Measurements from ENCODE around the gene SLC38A2. TPM values are rescaled to one million over a fixed set of nuclear protein-coding genes. Genes with fewer than 3 reads are reported as not detected.

Gene SLC38A2
- total RNA-seq, result 100 to 1,000 TPM; 116 to 264 TPM

- peaks cover 0 to 4% of the 10 kb centered on the region in 2 donors for H3K36me3 ChIP-seq
- H3K27ac ChIP-seq, result peak within 1 kb of the TSS; percentile 98 to 99
- H3K9me3 ChIP-seq, result no peaks in the 10 kb centered on the region
- peak within 1 kb of the TSS; percentile 97 to 98 for H3K4me3 ChIP-seq
- H3K4me1 ChIP-seq (replicated peaks), result peaks cover 4% of the 10 kb centered on the region
- H3K27me3 ChIP-seq (replicated peaks; ENCODE audit: insufficient read depth), result no peaks in the 10 kb centered on the region
- peak; percentile 98 for DNase-seq (ENCODE audit: low spot score)
- WGBS, result under 1% methylated on average over 48 of the region's 48 CpGs
- intact Hi-C loops (cut with DNase I), result loop anchor here (2.0 to 5.0 kb wide), 3 partner anchors 288 to 645 kb away; partner anchors contain the start of genes ARID2 and SCAF11
- TF ChIP-seq POLR2A (IDR thresholded peaks at IDR 0.05) (peak; percentile 97), POLR2AphosphoS5 (IDR thresholded peaks at IDR 0.05) (peak; percentile 95), CTCF (IDR thresholded peaks at IDR 0.05) (peak in 2 of 4 experiments; percentile 12 to 14)
Observed at GRCh38 chr12:46372544-46373300, at the start of gene SLC38A2. TSS of gene SLC38A2 (minus strand) at chr12:46372773. CDS start at chr12:46371293, 1,480 bp downstream.

GRCh38 chr12:46419675-46420074, 47.1 kb upstream of the SLC38A2 start:
- TF ChIP-seq CTCF (IDR thresholded peaks at IDR 0.05), result no peak
- TF ChIP-seq POLR2A (IDR thresholded peaks at IDR 0.05), result no peak
- H3K27me3 ChIP-seq (replicated peaks; ENCODE audit: insufficient read depth), result no peaks in the 10 kb centered on the region
- 100% methylated on average over 1 of the region's 1 CpG for WGBS
- H3K4me3 ChIP-seq, result no peak overlapping the region
- no peaks in the 10 kb centered on the region for H3K36me3 ChIP-seq
- no peak for DNase-seq (ENCODE audit: low spot score)
- H3K4me1 ChIP-seq (replicated peaks), result no peaks in the 10 kb centered on the region
- no peak overlapping the region for H3K27ac ChIP-seq
- H3K9me3 ChIP-seq, result no peaks in the 10 kb centered on the region
- intact Hi-C loops (cut with DNase I), result no loop called here

GRCh38 chr12:46415552-46415951, 43.0 kb upstream of the SLC38A2 start:
- intact Hi-C loops (cut with DNase I), result no loop called here
- H3K27ac ChIP-seq, result no peak overlapping the region
- no peaks in the 10 kb centered on the region for H3K36me3 ChIP-seq
- H3K9me3 ChIP-seq, result no peaks in the 10 kb centered on the region
- WGBS, result 78% methylated on average over 4 of the region's 4 CpGs
- no peak overlapping the region for H3K4me3 ChIP-seq
- no peaks in the 10 kb centered on the region for H3K4me1 ChIP-seq (replicated peaks)
- DNase-seq (ENCODE audit: low spot score), result no peak
- no peaks in the 10 kb centered on the region for H3K27me3 ChIP-seq (replicated peaks; ENCODE audit: insufficient read depth)
- TF ChIP-seq POLR2A (IDR thresholded peaks at IDR 0.05), result no peak
- TF ChIP-seq POLR2AphosphoS5 (IDR thresholded peaks at IDR 0.05), result no peak
- no peak for TF ChIP-seq CTCF (IDR thresholded peaks at IDR 0.05)

- H3K4me1 ChIP-seq (replicated peaks), result no peaks in the 10 kb centered on the region
- H3K27ac ChIP-seq, result no peak overlapping the region
- intact Hi-C loops (cut with DNase I), result no loop called here
- WGBS, result 41% methylated on average over 1 of the region's 1 CpG
- TF ChIP-seq POLR2A (IDR thresholded peaks at IDR 0.05) (no peak), POLR2AphosphoS5 (IDR thresholded peaks at IDR 0.05) (peak; percentile 46), CTCF (IDR thresholded peaks at IDR 0.05) (no peak)
- no peak for DNase-seq (ENCODE audit: low spot score)
- H3K4me3 ChIP-seq, result no peak overlapping the region
- no peaks in the 10 kb centered on the region for H3K9me3 ChIP-seq
- H3K36me3 ChIP-seq, result no peaks in the 10 kb centered on the region
- H3K27me3 ChIP-seq (replicated peaks; ENCODE audit: insufficient read depth), result no peaks in the 10 kb centered on the region
Observed at GRCh38 chr12:46414591-46415268, 42.2 kb upstream of the SLC38A2 start.

Measured in prostate gland (tissue), 2 donors.